Activated CD8-positive, alpha-beta memory T cell treated with anti-CD3 and anti-CD28 coated beads, Interleukin-2, amount 50 U/mL, for 1 hour (primary cell): ENCODE measurements around the gene NOL4L.

ENCODE experiments used
- DNase-seq: peaks from one replicate; pipeline ENCODE4 v3.0.0-alpha.2; 2020; ENCODE audit errors: extremely low read depth

The NOL4L gene

DNA sequence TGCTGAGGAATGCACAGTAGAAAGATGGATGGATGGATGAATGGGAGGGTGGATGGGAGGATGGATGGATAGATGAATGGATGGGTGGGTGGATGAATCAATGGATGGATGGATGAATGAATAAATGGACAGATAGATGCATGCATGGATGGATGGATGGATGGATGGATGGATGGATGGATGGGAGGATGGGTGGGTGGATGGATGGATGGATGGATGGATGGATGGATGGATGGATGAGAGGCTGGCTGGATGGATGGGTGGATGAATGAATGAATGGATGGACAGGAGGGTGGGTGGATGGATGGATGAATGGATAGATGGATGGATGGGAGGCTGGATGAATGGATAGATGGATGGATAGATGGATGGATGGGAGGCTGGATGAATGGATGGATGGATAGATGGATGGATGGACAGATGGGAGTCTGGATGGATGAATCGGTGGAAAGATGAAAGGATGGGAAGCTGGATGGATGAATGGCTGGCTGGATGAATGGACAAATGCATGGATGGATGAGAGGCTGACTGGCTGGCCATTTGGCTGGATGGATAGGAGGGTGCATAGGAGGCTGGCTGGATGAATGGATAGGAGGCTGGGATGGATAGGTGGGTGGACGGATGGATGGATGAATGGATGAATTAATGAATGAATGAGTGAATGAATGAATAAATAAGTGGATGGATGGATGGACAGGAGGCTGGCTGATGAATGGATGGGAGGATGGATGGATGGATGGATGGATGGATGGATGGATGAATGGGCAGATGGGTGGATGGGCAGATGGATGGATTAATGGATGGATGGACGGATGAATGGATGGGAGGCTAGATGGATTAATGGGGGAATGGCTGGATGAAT lies 28.3 kb upstream of the NOL4L start:
- no peak for DNase-seq

- DNase-seq: no peak
Measured at GRCh38 chr20:32612351-32613191, 27.4 kb upstream of the NOL4L start.

DNA sequence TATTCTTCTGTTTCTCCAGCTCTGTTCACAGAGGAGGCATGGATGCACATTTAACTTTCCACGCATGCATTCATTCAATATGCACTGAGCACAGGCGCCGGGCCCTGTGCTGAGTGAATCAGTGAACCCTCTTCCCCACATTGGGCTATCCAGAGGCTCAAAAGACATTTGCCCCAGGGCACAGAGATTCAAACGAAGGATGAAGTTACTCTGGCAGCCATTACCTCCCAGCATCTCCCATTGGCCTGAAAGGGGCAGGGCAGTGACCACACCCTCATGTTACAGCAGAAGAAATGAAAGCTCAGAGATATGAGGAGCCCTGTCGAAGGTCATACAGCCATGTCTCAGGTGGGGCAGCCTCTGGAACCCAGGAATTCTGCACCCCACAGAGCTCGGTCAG lies 26.7 kb upstream of the NOL4L start:
- no peak for DNase-seq

- DNase-seq: no peak
Measured at GRCh38 chr20:32611286-32611685, 26.2 kb upstream of the NOL4L start.

GRCh38 chr20:32610472-32611218 lies 25.5 kb upstream of the NOL4L start:
- DNase-seq: no peak

GRCh38 chr20:32609993-32610392 lies 24.9 kb upstream of the NOL4L start:
- no peak for DNase-seq

- DNase-seq: no peak
Measured at GRCh38 chr20:32609111-32609773, 24.1 kb upstream of the NOL4L start.

DNA sequence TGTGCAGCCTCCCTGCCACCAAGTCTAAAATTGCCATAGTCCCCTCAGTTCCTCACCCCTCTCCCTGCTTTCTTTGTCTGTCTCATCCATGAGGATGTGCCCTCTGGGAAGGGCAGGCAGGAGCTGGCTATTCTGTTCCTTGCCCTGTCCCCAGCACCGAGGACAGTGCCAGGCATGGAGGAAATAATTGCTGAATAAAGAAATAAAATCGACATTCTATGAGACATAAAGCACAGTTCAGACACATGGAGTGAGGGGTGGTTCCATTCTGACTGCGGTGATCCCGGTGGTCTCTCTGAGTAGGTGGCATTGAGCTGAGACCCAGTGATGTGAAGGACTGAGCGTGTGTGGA lies 23.5 kb upstream of the NOL4L start:
- DNase-seq: no peak

DNA sequence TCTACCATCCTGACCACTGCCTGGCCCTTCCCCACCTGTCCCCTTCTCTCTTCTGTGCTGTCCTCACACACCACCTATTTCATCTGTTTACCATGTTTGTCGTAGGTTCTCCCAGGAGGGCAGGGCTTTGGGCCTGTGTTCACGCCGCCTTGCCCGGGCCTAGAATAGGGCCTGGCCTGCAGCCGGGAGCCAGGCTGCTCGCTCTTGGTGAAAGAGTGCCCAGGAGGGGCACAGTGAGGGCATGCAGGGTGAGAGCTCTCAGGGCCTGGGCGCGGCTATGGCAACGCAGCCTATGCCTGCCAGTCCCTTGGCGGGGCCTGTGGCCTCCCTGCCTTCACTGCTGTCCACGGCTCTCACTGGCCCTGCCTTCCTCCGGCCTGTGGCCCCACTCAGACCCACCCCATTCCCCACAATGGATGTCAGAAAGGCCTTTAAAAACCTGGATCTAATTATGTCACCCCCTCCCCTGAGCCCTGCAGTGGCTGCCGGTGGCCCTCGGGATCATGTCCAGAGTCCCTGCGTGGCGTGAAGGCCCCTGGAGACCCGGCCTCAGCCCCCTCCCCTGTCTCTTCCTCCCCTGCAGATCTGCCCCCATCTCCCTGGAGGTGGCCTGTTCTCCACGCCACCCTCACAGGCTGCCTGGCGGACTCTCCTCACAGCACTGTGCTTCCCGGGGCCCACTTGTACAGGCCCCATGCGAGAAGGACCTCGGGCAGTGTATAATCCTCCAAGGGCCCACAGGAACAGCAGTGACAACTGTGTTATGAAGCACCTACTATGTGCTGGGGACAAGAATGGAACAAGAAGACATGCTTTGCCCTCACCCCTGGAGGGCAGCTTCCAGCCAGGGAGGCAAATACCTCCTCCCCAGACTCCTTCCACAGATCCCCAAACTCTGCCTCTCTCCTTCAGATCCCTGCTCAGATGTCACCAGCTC lies 22.9 kb upstream of the NOL4L start:
- DNase-seq: no peak

GRCh38 chr20:32607324-32607723 lies 22.2 kb upstream of the NOL4L start:
- no peak for DNase-seq

GRCh38 chr20:32606790-32607189 lies 21.7 kb upstream of the NOL4L start:
- DNase-seq: no peak

- no peak for DNase-seq
Measured at GRCh38 chr20:32606107-32606506, 21.0 kb upstream of the NOL4L start.

DNA sequence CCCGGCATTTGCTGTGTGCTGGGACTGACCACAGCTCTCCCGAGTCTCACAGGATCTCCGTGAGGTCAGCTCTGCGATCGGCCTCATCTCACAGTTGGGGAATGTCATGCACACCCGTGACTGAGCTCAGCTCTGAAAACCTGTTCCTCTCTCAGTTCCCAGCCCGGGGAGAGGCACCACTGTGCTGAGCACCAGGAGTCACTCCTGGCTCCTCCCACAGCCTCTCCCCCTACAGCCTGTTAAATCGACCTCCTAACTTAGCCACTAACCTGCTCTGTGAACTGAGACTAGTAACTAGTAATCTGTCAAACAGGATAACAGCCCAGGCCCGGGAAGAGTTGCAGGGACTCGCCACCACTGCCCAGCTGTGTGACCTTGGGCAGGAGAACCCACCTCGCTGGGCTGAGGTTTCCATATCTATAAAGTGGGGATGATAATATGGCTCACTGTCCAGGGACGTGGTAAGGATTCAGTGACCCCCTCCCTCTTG lies 20.1 kb upstream of the NOL4L start:
- DNase-seq: no peak

GRCh38 chr20:32603046-32603726 lies 18.1 kb upstream of the NOL4L start:
- DNase-seq: no peak

DNA sequence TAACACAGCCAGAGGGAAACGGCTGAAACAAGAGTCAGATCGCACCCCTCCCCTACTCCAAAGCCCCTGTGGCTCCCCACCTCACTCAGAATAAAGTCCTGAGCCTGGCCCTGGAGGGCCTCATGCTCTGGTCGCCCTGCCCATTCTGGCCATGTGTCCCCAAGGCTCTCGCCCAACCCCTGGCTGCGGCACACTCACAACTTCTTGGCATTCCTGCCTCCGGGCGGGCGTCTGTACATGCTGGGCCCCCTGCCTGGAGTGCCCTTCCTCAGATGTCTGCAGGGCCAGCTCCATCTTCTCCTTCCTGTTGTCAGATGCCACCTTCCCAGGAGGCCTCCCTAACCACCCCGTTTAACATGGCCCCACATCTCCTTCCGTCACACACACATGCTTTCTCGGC lies 17.1 kb upstream of the NOL4L start:
- no peak for DNase-seq

- no peak for DNase-seq
Measured at GRCh38 chr20:32600681-32601237, 15.6 kb upstream of the NOL4L start.

- DNase-seq: no peak
Measured at GRCh38 chr20:32599783-32600340, 14.7 kb upstream of the NOL4L start.

DNA sequence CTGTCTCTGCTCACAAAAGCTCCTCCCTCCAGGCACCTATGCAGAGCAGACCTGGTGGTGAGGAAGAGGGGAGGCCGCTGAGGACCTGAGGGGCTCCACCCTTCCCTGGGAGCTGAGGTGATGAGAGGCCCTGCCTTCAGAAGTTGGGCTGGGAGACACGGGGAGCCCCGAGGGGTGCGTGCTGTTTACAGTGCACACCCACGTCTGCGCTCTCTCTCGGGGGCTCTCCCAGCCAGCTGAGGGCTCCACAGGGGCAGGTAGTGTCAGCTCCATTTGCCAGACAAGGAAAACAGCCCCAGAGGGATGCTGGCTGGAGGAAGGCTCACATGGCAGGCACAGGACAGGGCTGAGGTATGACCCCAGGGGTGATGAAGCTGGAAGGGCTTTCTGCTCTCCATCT lies 13.5 kb upstream of the NOL4L start:
- DNase-seq: no peak

DNA sequence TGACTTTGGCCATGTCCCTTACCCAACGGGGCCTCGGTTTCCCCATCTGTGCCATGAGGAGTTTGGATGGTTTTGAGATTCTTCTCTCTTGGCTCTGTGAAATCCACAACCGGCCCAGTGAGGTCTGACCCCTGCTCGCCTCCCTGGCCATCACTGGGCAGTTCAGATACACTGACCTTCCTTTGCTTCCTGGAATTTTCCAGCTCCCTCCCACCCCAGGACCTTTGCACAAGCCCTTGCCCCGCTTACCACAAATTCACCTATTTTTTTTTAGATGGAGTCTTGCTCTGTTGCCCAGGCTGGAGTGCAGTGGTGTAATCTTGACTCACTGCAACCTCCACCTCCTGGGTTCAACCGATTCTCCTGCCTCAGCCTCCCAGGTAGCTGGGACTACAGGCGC lies 12.6 kb upstream of the NOL4L start:
- no peak for DNase-seq
